ENCODE data around the gene TATDN2. TPM values are rescaled to one million over a fixed set of nuclear protein-coding genes. Genes with fewer than 3 reads are reported as not detected.

TATDN2 gene
- total and polyA plus RNA-seq, 9 of the 15 experiments (the other 6 are each of a cell fraction or from before 2014, with no cell fraction given), result 5.2 to 44.7 (median 25.8) TPM

- TF ChIP-seq ZNF584 (CRISPR knock-in tag; IDR thresholded peaks at IDR 0.05; ENCODE audit: low read depth) (no peak), ELK1 (CRISPR knock-in tag; IDR thresholded peaks at IDR 0.05) (no peak), ZNF3 (CRISPR knock-in tag; IDR thresholded peaks at IDR 0.05) (no peak), ZBTB11 (CRISPR knock-in tag; IDR thresholded peaks at IDR 0.05) (no peak), ZNF561 (CRISPR knock-in tag; conservative IDR thresholded peaks at IDR 0.05) (no peak), USF1 (CRISPR knock-in tag; IDR thresholded peaks at IDR 0.05) (no peak; the same call in 1 of the 2 replicates), FOXM1 (IDR thresholded peaks at IDR 0.05; ENCODE audit: low read depth) (peak; percentile 78), FOXM1 (CRISPR knock-in tag; IDR thresholded peaks at IDR 0.05; ENCODE audit: low read depth) (no peak), ZNF764 (CRISPR knock-in tag; IDR thresholded peaks at IDR 0.05; ENCODE audit: low read depth) (no peak), NR2F6 (CRISPR knock-in tag; IDR thresholded peaks at IDR 0.05) (no peak), ZNF224 (CRISPR knock-in tag; IDR thresholded peaks at IDR 0.05) (no peak), ZNF277 (CRISPR knock-in tag; IDR thresholded peaks at IDR 0.05; ENCODE audit: borderline replicate concordance) (no peak), GATAD2A (IDR thresholded peaks at IDR 0.05) (no peak), ZNF436 (CRISPR knock-in tag; IDR thresholded peaks at IDR 0.05) (no peak), ELF2 (CRISPR knock-in tag; IDR thresholded peaks at IDR 0.05) (no peak), RNF219 (CRISPR knock-in tag; IDR thresholded peaks at IDR 0.05) (no peak), FOXA3 (CRISPR knock-in tag; conservative IDR thresholded peaks at IDR 0.05 in 1 of 2, IDR thresholded peaks at IDR 0.05 in 1 of 2) (no peak), SPI1 (IDR thresholded peaks at IDR 0.05; ENCODE audit: borderline replicate concordance, low read depth, low read length) (0 out of 2 replicates have a peak, but pooled peaks have one; percentile 0), TBP (optimal IDR thresholded peaks at IDR 0.05; ENCODE audit: low read depth, low read length) (peak; percentile 55)
Observed at GRCh38 chr3:10234526-10235230, 13.6 kb upstream of the TATDN2 start (continued).

Data from K562 (cell line).